Activated CD8-positive, alpha-beta memory T cell treated with anti-CD3 and anti-CD28 coated beads, Interleukin-2, amount 50 U/mL, for 4 hours (primary cell): ENCODE data around the gene PLA2G2E.
A peak's percentile ranks its signal among the peaks of the same experiment; 100 is the strongest.

Source experiments
- DNase-seq: peaks from one replicate; pipeline ENCODE4 v3.0.0-alpha.2; 2020

Gene PLA2G2E

DNA sequence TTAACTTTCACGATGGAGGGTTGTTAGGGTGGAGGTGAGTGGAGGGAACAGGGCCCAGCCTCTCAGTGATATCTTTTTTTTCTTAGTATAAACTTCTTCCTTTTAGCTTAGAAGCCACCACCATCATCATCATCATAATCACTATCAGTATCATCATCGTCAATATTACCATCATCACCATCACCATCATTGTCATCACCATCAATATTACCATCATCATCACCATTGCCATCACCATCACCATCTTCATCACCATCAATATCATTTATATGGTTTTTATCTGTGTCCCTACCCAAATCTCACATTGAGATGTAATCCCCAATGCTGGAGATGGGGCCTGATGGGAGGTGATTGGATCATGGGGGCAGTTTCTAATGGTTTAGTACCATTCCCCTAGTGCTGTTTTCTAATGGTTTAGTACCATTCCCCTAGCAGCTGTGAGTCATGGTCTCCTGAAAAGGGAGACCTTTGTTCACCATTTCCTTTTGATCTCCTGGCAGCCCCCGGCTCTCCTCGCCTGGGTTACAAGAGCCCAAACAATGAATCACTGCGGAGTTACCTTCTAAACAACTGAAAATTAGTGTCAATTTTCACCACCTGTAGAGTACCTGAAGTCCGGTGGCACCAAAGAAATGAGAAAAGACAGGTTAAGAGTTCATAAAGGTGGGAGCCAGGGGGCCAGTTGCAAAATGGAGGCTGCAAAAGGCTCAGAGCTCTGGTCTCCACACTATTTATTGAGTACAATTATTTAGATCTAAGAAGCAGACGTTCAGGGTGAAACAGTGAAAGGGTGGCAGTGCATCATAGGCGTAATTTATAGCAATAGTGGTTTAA lies 3.1 kb upstream of the PLA2G2E start:
- no peak for DNase-seq

DNA sequence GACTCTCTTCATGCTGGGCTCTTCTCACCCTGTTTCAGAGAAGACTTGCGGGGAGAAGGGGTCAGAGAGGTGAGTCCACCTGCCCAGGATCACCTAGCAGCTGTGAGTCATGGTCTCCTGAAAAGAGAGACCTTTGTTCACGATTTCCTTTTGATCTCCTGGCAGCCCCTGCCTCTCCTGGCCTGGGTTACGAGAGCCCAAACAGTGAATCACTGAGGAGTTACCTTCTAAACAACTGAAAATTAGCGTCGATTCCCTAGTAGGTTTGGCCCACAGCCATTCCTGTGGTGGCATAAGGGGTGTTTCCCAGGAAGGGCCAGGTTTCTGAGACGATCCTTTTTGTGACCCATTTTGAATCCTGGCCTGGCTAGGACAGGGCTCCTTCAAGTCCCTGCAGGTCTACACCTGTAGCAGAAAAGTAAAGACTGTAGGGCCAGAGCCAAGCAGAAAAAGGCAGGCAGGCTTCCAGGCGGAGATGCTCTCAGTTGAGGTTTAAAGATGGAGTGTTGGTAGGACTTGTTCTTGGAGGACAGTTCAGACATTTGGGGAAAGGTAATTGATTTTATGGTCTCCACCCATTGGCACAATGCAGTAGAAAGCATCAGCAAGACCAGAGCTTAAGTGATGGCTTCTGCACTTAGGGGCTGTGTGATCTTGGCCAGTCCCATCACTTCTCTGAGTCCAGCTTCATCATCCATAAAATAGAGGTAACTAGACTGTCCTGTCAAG lies 2.1 kb upstream of the PLA2G2E start:
- DNase-seq, result no peak

DNA sequence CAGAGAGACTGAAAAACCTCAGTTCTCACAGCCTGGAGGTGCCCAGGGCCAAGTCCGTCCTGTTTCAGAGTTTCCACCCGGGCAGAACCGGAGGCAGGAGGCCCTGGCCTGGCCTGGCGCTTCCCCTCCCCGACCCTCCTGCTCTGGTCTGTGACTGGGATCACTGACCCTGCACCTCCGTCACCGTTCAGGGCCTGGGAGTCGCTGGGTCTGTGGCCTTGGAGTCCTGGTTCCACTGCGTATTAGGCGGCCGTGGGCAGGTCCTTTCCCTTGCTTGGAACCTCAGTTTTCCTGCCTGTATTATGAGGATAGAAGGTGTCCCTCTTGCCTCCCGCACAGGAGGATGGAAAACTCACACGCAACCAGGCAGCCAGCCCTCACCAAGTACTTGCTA lies 533 bp upstream of the PLA2G2E start:
- no peak for DNase-seq

DNA sequence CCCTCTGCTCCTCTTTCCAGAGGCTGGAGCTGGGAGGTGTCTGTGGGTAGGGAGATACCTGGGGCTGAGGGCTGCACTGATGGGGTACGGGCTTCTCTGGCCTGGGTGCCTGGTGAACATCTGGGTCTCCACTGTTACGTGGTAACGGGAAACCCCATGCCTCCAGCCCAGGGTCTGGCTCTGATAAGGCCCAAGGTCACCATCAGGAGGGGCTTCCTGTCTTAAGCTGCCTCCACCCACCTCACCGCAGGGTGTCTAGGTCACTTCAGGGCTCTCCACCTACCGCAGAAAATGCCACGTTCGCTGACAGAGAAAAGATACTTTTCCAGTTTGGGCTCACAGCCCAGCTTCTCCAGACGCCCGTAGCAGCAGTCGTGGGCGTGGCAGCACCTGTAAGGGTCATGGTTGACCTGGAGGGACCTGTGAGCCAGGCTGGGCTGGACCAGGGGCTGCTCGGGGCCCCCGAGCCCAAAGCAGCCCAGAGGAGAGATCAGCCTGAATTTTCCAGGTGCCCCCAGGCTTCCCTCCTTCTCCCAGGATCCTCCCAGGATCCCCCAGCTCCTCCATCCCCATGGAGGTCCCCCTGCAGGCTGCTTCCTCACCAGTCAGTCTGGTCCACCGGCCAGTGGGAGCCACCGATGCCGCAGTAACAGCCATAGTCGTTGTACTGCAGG lies 1.3 kb downstream of the PLA2G2E start:
- DNase-seq, result no peak

DNA sequence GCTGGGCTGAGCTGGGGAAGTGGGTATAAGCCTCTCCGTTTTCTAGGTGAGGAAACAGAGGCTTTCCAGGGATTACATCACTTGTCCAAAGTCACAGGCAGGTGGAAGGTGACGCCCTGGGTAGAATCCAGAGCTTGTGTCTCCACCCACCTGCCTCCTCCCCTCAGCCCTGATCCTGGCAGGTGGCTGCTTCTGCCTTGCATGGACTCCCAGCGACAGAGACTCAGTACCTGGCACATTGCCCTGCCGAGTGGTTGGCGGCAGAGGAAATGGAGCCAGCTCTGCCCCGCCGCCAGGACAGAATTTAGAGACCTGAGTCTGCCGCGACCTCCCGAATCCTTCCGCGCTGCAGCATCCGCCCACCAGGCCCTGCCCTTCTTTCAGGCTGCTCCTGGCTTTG lies 2.1 kb downstream of the PLA2G2E start:
- DNase-seq, result no peak

DNA sequence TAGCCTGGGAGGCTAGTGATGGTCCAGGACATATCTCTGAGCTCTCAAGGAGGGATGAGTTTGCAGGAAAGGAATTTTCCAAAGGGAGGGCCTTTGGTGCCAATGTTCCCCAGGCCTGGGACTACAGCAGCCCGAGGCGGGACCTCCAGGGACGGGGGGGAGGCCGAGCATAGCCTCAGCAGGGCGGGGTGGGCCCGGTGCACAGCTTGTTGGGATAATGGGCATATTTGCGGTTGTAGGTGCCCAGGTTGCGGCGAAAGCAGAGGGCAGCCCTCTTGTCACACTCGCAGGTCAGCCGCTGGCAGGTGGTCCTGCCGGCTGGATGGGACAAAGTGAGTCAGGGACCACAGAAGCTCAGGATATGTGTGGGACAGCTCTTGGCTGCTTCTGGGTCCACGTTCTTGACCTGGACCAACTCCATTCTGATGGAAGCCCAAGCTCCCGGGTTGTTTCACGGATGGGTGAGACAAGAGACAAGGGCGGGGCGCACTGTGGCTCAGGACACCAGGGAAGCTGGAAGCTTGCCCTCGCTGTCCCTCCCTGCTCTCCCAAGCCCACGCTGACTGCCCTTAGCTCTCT lies 3.2 kb downstream of the PLA2G2E start:
- DNase-seq, result no peak

DNA sequence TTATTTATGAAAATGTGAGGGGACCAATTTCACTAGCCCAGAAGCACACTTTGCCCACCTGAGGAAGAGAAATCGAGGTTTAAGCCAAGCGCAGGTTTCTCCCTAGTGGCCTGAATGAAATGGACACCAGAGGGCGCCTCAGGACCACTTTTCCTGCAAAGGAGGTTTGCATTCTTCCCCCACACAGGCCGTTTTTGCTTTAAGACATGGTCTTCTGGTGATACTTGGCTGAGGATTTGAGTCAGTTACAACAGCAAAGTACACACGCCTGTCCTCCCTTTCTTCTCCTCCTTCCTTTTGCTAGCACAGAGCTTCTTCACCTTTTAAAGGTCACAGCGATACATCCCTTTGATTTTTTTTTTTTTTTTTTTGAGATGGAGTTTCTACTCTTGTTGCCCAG lies 5.4 kb downstream of the PLA2G2E start:
- peak; percentile 81 for DNase-seq

DNA sequence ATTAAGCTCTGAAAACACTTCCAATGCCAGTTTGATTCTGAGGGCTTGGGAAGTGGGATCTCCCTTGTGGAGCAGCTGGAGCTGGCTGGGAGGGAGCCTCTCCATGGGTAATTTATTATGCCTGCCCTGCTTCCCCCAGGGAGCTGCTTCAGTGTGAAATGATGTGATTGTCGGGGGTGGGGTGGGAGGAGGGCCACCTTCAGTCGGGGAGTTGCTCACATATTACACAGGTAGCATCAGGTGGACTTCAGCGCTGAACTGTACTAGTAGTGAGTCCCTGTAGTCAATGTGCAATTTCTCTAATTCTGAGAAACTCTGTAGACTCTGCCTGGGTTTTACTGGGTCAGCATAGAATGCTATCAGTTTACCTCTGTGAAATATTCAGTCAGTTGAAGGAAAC lies 12.8 kb downstream of the PLA2G2E start:
- DNase-seq, result no peak

DNA sequence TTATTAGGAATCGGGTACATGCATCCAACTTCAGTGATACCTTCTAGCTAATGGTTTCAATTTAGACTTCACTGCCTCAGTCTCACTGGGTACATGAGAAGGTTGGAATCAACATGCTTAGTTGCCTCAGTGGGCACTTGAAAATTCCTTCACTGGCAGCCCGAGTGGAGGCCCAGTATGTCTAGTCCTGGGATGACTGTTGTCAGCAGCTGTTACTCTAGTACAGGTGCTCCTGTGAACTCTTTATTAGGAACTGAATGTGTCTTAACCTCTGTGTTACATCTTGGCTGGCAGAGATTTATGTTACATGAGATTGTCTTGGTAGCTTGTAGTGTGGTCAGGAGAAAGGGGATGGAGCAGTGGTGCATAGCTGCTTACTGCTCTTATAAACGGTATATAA lies 13.4 kb downstream of the PLA2G2E start:
- DNase-seq, result no peak

DNA sequence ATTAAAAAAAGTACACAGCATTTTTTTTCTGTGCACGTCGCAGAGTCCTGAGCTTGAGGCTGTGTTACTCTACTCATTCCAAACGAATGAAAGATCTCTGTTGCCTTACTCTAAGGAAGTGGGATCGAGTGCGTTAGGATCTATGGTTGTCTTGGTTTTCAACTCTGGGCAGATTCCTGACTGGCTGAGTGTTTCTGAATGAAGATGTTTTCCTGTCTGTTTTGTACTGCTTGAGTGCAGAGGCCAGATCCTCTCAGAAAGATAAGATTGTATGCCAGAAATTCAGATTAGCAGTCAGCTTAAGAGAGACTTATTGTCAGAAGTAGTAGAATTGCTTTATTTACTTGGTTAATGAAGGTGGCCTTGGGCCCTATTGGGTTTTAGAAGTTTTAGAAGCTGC lies 14.0 kb downstream of the PLA2G2E start:
- no peak for DNase-seq

DNA sequence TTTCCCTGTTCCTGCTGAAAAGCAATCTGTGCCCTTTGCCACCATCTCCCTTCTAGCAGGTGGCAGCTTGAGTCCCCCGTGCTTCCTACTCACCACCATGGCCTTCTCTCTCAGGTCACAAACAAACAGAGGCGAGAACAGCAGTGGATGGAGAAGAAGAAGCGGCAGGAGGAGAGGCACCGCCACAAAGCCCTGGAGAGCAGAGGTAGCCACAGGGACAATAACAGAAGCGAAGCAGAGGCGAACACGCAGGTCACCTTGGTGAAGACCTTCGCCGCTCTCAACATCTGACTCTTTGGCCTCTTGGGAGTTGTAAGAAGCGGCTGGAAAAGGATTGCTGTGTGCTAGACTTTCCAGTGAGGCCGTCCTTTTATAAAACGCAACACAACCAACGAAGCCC lies 16.0 kb downstream of the PLA2G2E start:
- no peak for DNase-seq

DNA sequence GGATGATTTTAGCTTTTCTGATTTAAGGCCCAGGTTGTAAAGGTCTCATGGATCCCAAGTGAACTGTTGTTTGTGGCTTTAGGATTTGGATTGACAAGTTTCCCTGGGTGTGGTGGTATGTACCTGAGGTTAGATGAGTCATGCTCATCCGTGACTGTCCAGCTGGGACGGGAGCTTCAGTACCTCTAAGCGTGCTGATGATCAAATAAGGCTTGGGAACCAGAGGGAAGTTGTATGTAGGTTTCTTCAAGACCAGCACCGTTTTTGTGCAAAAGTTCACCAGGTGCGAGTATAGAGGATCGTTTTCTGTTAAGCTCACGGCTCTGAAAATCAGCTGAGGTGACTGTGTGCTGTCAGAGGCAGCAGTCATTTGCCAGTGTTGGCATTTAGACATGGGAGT lies 19.8 kb downstream of the PLA2G2E start:
- DNase-seq, result no peak

DNA sequence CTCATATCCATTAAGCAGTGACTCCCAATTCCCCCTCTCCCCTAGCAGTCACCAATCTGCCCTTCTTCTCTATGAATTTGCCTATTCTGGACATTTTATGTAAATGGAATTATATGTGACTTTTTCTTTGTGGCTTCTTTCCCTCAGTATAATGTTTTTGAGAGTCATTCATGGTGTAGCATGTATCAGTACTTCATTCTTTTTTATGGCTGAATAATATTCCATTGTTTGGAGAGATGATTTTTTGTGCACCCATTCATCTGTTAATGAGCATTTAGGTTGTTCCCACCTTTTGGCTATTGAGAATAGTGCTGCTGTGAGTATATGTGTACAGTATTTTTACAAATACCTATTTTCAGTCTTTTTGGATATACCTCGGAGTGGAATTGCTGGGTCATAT lies 21.8 kb downstream of the PLA2G2E start:
- no peak for DNase-seq

DNA sequence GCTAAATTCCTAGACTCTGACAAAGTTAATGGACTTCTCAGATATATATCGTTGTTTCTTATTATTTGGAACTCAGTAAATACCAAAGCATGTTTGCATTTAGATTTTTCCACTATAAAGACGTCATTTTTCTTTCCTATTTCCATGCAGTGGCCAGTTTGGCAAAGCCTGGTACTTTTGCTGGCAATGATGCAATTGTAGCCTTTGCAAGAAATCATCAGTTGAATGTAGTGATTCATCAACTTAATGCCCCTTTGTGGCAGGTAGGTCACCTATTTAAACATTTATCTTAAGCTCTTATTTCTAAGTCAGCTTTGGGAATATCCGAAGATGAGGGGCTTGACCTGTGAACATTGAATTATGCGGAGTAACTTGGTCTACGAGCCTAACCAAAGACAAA lies 29.2 kb downstream of the PLA2G2E start:
- DNase-seq, result no peak

DNA sequence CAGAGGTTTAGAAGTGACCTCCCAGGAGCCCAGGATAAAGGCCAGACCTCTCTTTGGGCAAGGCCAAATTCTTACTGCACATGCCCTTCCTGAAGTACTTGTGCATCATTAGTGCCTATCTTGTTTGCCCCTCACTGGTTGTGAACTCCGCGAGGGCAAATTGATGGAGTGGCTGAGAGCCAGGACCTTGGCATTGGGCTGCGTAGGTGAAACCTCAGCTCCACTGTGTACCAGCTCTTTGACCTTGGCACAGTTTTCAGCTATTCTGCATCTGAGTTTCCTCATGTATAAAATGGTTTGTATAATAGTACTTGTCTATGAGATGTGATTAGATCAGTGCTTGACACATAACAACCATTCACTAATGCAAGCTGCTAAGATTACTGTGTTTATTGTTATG lies 29.7 kb downstream of the PLA2G2E start:
- no peak for DNase-seq

DNA sequence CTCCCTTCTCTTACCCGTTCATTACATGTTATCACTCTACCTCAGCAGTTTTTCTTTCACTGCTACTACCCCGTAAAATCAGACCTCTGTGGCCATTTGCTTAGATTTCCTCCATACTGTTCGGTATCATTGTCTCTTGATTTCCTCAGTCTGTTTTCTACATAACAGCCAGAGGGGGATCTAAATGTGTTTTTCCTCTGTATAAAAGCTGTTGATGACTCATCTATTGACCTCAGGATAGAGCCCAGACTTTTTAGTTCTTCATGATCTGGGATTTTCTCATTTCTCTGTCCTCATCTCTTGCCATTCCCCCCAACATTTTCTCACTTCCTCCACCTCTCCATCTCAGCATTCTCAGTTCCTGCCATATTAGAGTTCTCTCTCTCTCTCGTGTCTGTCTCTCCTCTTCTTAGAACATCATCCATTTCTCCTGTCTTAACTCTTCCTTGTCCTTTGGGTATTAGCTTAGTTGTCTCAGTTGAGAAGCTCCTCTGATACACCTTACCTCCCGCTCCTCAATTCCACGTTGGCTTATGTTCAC lies 30.7 kb downstream of the PLA2G2E start:
- no peak for DNase-seq

DNA sequence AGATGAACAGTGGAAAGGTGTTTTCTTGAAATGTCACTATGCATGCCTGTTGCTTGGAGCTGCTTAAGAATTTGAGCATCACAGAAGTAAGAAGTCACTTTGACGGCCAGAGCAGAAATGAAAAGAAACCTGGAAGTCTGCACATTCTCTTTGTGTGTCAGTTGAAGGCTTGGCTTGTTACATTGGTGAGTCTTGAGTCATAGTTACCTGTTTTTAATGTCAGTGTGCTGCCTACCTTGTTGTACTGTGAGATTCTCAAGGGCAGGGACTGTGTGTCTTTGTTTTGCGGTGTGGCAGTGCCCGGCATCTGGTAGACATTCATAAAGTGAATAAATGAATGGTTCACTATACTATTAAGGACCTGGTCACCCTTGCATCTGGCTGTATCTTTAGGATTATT lies 31.3 kb downstream of the PLA2G2E start:
- DNase-seq, result no peak

DNA sequence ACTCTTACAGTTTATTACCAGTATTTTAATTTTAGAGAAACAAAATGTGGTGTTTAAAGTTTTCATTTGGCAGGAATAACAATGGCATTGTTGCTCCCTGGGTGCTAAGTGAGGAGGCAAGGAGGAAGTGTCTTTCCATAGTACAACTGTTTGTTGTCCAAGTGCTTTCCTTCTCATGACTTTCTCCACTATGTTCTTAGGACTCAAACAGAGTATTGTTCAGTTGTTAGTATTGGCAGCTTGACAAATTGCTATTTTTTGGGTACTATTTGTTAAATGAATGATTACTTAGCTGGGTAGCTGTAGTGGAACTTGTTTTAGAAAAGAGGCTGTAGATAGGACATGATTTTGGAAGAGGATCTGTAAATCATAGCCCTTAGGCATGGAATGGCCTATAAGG lies 33.8 kb downstream of the PLA2G2E start:
- DNase-seq, result no peak

DNA sequence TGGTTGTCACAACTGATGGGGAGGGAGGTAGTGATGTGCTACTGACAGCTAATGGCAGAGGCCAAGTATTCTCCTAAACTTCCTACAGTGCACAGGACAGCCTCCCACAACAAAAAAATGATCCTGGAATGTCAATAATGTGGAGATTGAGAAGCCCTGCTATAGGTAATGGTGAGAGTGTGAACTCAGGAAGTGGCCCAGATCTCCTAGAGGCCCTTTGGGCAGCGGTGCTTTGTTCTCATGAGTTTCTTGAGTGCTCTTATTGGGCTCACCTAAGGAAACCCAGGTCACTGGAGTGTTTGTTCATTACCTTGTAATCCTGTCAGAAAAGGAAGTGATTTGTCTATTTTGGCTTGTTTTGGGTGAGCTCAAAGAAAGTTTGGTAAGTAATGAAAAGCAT lies 35.3 kb downstream of the PLA2G2E start:
- DNase-seq, result no peak

DNA sequence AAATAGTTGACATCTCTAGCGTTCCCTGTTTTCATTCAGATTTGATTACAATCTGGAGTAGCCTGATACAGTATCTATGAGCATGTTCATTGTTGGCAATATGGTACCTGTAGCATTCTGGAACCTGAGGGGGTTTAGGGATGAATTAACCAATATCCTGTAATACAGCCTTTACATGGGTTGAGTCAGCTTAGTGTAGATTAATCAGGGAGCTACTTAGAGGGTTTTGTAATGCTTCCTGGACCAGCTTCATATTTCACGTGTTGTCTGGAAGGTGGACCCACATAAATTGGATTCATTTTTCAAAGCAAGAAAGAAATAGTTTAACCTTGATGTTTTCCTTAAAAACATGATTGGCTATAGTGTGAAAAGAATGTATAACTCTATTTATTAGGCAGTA lies 37.6 kb downstream of the PLA2G2E start:
- DNase-seq, result no peak

DNA sequence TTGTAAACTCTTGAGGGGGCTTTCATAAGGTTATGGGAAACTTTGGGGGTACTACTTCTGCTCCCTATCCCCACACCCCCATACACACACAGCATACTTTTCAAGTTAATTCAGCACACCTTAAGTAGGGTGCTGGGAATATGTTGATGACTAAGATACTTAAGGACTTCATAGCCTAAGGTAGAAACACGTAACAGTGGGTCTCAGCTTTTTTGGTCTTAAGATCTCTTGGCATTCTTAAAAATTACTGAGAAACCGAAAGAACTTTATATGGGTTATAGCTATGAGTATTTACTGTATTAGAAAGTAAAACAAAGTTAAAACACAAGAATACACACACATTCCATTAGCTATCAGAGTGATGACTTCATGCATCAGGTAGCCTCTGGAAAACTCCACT lies 39.1 kb downstream of the PLA2G2E start:
- no peak for DNase-seq

DNA sequence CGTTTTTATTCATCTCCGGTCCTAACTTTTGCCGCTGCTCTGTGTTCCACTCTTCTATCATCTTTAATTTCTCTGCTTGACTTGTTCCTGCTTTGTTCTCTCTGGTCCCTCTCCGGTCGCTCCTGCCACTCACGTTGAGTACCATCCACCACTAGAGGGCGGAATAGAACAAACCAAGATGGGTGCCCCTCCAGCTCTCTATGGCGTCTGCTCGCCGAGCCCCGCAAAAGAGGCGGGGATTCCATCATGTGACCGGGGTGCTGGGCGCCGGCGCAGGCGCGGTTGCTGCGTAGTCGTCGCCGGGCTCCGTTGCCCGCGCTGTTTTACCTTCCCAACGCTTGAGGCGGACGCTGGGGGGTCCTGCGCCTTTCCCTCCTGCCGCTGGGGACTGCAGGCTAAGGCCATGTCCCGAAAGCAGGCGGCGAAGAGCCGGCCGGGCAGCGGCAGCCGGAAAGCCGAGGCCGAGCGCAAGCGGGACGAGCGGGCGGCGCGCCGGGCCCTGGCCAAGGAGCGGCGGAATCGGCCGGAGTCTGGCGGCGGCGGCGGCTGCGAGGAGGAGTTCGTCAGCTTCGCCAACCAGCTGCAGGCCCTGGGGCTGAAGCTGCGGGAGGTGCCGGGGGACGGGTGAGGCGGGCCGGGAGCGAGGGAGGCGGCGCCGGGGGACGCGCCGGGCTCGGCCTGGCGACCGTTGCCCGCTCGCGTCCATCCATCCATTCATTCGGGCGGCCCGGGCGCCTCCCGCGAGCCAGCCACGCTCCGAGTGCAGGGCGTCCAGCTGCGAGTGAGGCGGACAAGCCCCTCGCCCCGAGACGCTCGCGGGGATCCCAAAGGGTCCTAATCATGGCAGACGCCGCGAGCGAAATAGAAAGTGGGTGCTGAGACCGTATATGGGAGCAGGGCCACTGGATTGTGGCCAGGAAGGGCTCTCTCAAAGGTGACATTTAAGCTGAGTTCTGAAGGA lies 41.0 kb downstream of the PLA2G2E start, which contains the start of gene OTUD3:
TSS of gene OTUD3 (plus strand) at position 285 of the 961 bp plus-strand sequence. CDS start at position 404, 119 bp downstream.
- peak; percentile 92 for DNase-seq
